Rectal smooth muscle tissue (tissue), 1 donor: Measurements from ENCODE around the gene L3MBTL4.
"Not testable (repeated sequence)": the region's sequence is repeated elsewhere in the genome, so short reads cannot be mapped to it uniquely, and the experiment has no call there.

ENCODE experiments used
- H3K27ac ChIP-seq: one replicate; pipeline ENCODE4 v1.7.0; 2013; ENCODE audit warnings: low read depth, low read length, inconsistent platforms
- H3K27me3 ChIP-seq: one replicate; pipeline ENCODE4 v1.7.0; 2013; ENCODE audit warnings: low read length; ENCODE audit not compliant: control insufficient read depth, insufficient read depth
- H3K36me3 ChIP-seq: one replicate; pipeline ENCODE4 v1.7.0; 2013; ENCODE audit warnings: low read length; ENCODE audit not compliant: control insufficient read depth, insufficient read depth
- H3K4me1 ChIP-seq: one replicate; pipeline ENCODE4 v1.7.0; 2013; ENCODE audit warnings: low read length; ENCODE audit not compliant: control insufficient read depth, insufficient read depth
- H3K4me3 ChIP-seq: one replicate; pipeline ENCODE4 v1.7.0; 2013; ENCODE audit warnings: low read length
- H3K9ac ChIP-seq: one replicate; pipeline ENCODE4 v1.7.0; 2013; ENCODE audit warnings: low read length

Gene L3MBTL4

DNA sequence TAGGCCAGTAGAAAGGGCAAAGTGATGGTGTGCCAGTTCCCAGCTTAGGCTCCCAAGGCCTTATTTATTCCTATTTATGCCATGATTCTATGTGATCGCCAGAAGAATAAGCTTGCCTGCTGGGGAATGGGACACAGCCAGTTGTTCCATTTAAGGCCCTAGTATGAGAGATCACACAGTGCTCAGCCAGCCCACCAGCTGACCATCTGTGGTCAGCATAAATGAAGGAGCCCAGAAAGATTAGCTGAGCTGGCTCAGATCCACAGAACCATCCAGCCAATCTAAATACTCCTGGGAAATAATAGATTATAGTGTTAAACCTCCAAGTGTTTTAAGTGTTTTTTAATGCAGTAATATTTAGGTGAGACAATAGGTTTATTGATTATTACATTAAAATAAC lies 12.6 kb upstream of the L3MBTL4 start:
- no peak overlapping the region for H3K27ac ChIP-seq
- H3K27me3 ChIP-seq = no peaks in the 10 kb centered on the region
- no peak overlapping the region for H3K9ac ChIP-seq
- no peaks in the 10 kb centered on the region for H3K4me1 ChIP-seq
- H3K36me3 ChIP-seq = no peaks in the 10 kb centered on the region
- no peak overlapping the region for H3K4me3 ChIP-seq

GRCh38 chr18:6423289-6423688 lies 8.6 kb upstream of the L3MBTL4 start:
- Histone ChIP-seq H3K36me3 (no peaks in the 10 kb centered on the region), H3K27ac (no peak overlapping the region), H3K4me3 (no peak overlapping the region), H3K4me1 (no peaks in the 10 kb centered on the region), H3K27me3 (no peaks in the 10 kb centered on the region), H3K9ac (no peak overlapping the region)

DNA sequence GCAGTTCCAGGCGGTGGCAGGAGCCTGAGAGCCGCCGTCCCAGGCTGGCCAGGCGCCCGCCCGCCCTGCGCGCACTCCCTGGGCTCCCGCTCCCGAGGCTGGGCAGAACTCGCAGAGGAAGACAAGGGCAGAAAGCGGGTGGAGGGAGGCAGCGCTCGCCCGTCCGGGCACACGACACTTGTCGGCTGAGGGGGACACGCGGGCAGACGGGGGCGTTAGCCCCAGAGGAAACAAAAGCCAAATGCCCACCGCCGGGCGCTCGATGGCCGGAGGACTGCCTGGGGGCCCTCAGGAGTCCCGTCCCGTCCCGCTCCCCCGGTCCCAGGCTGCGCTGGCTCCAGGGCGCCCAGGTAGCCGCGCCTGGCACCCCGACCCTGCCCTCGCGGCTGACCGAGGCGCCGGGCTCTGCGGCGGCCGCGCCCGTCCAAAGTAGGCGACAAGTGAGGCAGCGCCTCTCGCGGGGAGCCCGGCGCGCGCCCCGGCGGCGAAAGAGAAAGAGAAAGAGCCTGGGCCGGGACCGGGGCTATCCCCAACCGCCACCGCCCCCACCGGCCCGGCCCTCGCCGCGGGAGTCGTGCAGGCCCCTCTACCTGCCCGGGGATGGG lies 491 bp downstream of the L3MBTL4 start:
- Histone ChIP-seq H3K27ac (peak overlapping the region; percentile 68), H3K4me1 (no peaks in the 10 kb centered on the region), H3K4me3 (peak overlapping the region; percentile 78), H3K36me3 (no peaks in the 10 kb centered on the region), H3K9ac (peak overlapping the region; percentile 53), H3K27me3 (no peaks in the 10 kb centered on the region)

- H3K27ac ChIP-seq = no peak overlapping the region
- H3K36me3 ChIP-seq = no peaks in the 10 kb centered on the region
- no peaks in the 10 kb centered on the region for H3K27me3 ChIP-seq
- no peak overlapping the region for H3K9ac ChIP-seq
- no peaks in the 10 kb centered on the region for H3K4me1 ChIP-seq
- H3K4me3 ChIP-seq = peak overlapping the region; percentile 78
These were observed 1.1 kb downstream of the L3MBTL4 start for GRCh38 chr18:6413579-6414117.

- Histone ChIP-seq H3K4me3 (peak overlapping the region; percentile 1), H3K4me1 (no peaks in the 10 kb centered on the region), H3K27me3 (no peaks in the 10 kb centered on the region), H3K36me3 (no peaks in the 10 kb centered on the region), H3K9ac (no peak overlapping the region), H3K27ac (no peak overlapping the region)
These were observed 1.7 kb downstream of the L3MBTL4 start for GRCh38 chr18:6412933-6413472.

DNA sequence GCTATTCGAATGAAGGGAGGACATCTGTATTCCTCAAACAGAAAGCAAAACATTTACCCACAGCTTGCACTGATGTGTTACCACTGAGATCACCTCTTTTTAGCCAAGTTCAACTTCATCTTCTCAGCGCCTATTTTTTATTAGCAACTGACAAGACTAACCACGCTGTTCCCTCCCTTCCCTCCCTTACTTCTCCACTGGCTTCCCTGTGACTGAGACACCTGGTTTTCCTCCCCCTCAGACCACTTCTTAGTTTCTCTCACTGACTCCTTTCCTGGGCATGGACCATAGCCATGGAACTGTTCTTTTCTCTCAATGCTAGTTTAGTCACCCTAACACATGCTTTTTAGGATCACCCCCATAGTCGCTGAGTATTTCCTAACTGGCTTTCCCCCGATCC lies 3.3 kb downstream of the L3MBTL4 start:
- no peaks in the 10 kb centered on the region for H3K27me3 ChIP-seq

DNA sequence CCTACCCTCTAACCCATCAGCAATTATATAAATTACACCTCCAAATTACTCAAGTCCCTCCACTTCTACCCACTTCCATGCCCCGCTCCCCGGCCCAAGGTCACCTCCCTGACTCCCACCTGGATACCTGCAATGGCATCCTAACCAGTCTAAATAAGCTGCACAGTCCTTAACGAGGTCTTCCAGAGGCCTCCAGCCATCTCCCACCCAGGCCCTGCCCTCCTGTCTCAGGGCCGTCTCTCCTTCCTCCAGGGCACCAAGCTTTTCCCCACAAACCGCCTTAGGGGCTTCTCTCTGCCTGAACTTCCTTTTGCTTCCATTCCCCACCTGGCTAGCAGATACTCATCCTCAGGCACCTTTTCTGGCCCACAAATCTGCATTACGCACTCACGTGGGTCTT lies 4.8 kb downstream of the L3MBTL4 start:
- no peaks in the 10 kb centered on the region for H3K4me1 ChIP-seq
- H3K27me3 ChIP-seq = no peaks in the 10 kb centered on the region
- H3K36me3 ChIP-seq = no peaks in the 10 kb centered on the region
- no peak overlapping the region for H3K9ac ChIP-seq
- H3K27ac ChIP-seq = no peak overlapping the region
- H3K4me3 ChIP-seq = no peak overlapping the region

More for the DNA sequence above, 3.3 kb downstream of the L3MBTL4 start:
- Histone ChIP-seq H3K4me1 (no peaks in the 10 kb centered on the region), H3K4me3 (no peak overlapping the region), H3K36me3 (no peaks in the 10 kb centered on the region), H3K9ac (no peak overlapping the region), H3K27ac (no peak overlapping the region)

GRCh38 chr18:6408543-6408942 lies 6.2 kb downstream of the L3MBTL4 start:
- H3K27me3 ChIP-seq, H3K4me1 ChIP-seq, H3K27ac ChIP-seq, H3K9ac ChIP-seq, H3K4me3 ChIP-seq, H3K36me3 ChIP-seq: not testable (repeated sequence)

GRCh38 chr18:6406910-6407470 lies 7.7 kb downstream of the L3MBTL4 start:
- no peaks in the 10 kb centered on the region for H3K36me3 ChIP-seq
- no peaks in the 10 kb centered on the region for H3K27me3 ChIP-seq
- H3K27ac ChIP-seq = no peak overlapping the region
- H3K4me3 ChIP-seq = no peak overlapping the region
- H3K9ac ChIP-seq = no peak overlapping the region
- H3K4me1 ChIP-seq = no peaks in the 10 kb centered on the region

DNA sequence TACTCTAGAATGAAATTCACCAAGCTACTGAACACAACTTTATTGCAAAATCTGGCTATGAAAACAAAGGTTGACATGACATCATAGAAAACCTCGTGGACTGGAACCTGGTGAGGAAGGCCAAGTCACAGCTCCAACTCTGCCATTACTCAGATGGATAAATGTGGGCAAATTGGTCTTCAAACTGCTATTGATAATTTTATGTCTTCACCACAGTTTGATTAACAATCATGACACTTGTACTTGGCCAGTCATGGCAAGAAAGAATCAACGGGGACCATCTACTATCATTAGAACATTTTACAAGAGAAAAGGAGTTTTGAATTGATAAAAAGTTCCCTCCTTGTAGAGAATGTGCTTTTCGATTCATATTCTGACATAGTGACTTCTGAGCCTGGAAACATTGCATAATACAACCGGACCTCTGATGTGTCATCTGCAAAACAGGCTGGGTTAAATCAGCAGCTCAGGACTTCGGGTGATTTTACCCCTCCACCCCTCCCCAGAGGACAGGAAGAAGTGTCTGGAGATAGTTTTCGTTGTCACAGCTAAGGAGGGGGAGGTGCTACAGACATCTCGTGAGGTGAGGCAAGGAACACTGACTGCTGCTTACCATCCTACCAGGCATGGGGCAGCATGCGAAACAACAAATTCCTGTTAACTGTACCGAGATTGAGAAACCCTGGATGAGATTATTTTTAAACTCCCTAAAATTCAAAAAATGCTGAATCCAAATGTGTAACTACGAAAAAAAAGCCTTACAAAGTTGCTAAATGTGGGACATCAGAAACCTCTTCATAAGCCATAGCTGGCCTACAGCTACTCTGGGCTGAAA lies 8.4 kb downstream of the L3MBTL4 start:
- no peaks in the 10 kb centered on the region for H3K36me3 ChIP-seq
- H3K9ac ChIP-seq = no peak overlapping the region
- no peak overlapping the region for H3K27ac ChIP-seq
- no peak overlapping the region for H3K4me3 ChIP-seq
- no peaks in the 10 kb centered on the region for H3K27me3 ChIP-seq
- no peaks in the 10 kb centered on the region for H3K4me1 ChIP-seq

- no peak overlapping the region for H3K4me3 ChIP-seq
- H3K36me3 ChIP-seq = no peaks in the 10 kb centered on the region
- H3K27ac ChIP-seq = no peak overlapping the region
- H3K4me1 ChIP-seq = no peaks in the 10 kb centered on the region
- no peaks in the 10 kb centered on the region for H3K27me3 ChIP-seq
- no peak overlapping the region for H3K9ac ChIP-seq
These were observed 9.3 kb downstream of the L3MBTL4 start for GRCh38 chr18:6405237-6406074.

GRCh38 chr18:6404834-6405233 lies 9.9 kb downstream of the L3MBTL4 start:
- no peak overlapping the region for H3K9ac ChIP-seq

More at GRCh38 chr18:6404834-6405233, 9.9 kb downstream of the L3MBTL4 start:
- Histone ChIP-seq H3K4me3 (no peak overlapping the region), H3K27ac (no peak overlapping the region), H3K4me1 (no peaks in the 10 kb centered on the region), H3K27me3 (no peaks in the 10 kb centered on the region), H3K36me3 (no peaks in the 10 kb centered on the region)
